ENCODE data around the gene PDIA2.

Gene PDIA2

DNA sequence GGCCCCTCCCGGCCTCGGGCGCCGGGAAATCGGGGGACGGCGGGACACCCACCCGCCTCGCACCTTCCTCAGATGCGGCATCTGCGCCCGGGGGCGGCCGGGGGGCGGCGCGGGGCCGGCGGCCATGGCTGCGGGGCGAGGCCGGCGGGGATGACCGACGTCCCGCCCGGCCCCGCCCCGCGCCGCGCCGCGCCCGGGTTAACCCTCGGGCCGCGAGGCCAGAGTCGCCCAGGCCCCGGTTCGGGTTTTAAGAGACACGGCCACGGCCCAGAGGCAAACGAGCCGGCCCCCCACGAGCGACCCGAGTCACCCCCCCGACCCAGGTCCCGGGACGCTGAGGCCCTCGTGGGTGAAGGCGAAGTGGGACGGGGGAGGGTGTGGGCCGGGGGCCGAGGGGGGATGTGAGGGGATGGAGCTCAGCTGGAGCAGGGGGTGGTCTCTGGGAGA, 7.2 kb upstream of the PDIA2 start, which contains the start of gene RGS11:
Gene RGS11, minus strand, starts transcription at position 159 of the 447 bp plus-strand sequence. Its CDS starts 33 bp downstream, at position 126.
- Histone ChIP-seq H3K4me3 (ENCODE audit: severe bottlenecking) (peak within 1 kb of the TSS; percentile 18), H3K27ac (ENCODE audit: poor library complexity, severe bottlenecking) (no peak within 1 kb of the TSS), H3K27me3 (ENCODE audit: insufficient read depth, poor library complexity, severe bottlenecking) (peaks cover 12% of the 10 kb centered on the region), H3K4me1 (ENCODE audit: insufficient read depth, poor library complexity, severe bottlenecking) (no peaks in the 10 kb centered on the region), H3K36me3 (ENCODE audit: low read depth) (no peaks in the 10 kb centered on the region), H3K9me3 (ENCODE audit: severe bottlenecking) (no peaks in the 10 kb centered on the region)
- DNase-seq (ENCODE audit: low spot score) (no peak), ATAC-seq (ENCODE audit: low read depth) (no peak)
- TF ChIP-seq, protein P1, sequence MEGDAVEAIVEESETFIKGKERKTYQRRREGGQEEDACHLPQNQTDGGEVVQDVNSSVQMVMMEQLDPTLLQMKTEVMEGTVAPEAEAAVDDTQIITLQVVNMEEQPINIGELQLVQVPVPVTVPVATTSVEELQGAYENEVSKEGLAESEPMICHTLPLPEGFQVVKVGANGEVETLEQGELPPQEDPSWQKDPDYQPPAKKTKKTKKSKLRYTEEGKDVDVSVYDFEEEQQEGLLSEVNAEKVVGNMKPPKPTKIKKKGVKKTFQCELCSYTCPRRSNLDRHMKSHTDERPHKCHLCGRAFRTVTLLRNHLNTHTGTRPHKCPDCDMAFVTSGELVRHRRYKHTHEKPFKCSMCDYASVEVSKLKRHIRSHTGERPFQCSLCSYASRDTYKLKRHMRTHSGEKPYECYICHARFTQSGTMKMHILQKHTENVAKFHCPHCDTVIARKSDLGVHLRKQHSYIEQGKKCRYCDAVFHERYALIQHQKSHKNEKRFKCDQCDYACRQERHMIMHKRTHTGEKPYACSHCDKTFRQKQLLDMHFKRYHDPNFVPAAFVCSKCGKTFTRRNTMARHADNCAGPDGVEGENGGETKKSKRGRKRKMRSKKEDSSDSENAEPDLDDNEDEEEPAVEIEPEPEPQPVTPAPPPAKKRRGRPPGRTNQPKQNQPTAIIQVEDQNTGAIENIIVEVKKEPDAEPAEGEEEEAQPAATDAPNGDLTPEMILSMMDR (IDR thresholded peaks at IDR 0.05; ENCODE audit: poor library complexity, severe bottlenecking): no peak

DNA sequence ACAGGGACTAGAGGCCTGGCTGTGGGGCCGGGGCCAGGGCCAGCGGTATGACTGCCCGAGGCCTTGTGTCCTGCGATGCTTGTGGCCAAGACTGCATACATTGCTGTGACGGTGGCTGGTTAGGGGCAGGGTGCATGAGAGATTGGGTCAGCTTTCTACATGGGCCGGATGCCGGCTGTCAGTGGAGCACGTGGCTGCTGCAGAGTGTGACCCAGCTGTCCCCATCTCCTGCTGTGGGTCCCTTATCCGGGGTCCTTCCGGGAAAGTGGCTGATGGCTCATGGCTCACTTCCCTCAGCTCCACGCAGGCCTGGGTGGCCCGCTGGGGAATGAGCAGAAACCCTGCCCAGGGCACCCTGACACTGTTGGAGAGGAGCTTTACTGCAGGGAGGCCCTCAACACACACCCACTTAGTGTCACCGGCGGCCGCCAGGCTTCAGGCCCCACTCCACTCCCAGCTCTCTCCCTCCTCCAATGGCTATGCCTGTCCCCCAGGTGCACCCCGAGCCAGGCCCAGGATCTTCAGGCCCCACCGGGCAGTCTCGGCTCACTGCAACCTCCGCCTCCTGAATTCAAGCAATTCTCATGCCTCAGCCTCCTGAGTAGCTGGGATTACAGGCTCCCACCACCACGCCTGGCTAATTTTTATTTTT, 6.4 kb upstream of the PDIA2 start:
- TF ChIP-seq, protein P1 (IDR thresholded peaks at IDR 0.05; ENCODE audit: poor library complexity, severe bottlenecking): no peak
- peaks cover 19% of the 10 kb centered on the region for H3K27me3 ChIP-seq (ENCODE audit: insufficient read depth, poor library complexity, severe bottlenecking)

DNA sequence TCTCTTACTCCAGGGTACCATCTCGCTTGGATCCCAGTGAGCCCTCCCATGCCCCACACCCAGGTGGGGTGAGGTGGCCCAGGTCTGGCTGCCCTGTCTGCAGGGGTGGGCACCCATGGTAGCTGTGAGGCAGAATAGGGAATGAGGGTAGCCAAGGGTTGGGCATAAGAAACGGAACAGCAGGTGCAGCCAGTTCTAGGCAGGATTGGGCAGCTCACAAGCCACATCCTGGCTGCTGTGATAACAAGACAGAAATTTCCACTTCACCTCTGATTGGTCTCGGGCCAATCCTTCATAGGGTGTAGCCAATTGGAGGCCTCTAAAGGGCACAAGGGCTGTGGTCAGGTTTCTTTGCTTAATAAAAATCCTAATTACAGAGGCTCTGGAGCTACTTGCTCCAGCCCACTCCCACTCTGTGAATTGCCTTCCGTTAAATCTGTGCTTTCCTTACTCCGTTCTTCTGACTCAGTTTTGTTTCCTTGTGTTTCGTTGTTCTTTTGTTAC, 4.0 kb upstream of the PDIA2 start:
- TF ChIP-seq, protein P1 (IDR thresholded peaks at IDR 0.05; ENCODE audit: poor library complexity, severe bottlenecking): no peak
- DNase-seq (ENCODE audit: low spot score) (no peak), ATAC-seq (ENCODE audit: low read depth) (peak; percentile 69)
- H3K27me3 ChIP-seq (ENCODE audit: insufficient read depth, poor library complexity, severe bottlenecking): peaks cover 24% of the 10 kb centered on the region
- no peak overlapping the region for H3K4me3 ChIP-seq (ENCODE audit: severe bottlenecking)
- no peaks in the 10 kb centered on the region for H3K9me3 ChIP-seq (ENCODE audit: severe bottlenecking)
- H3K36me3 ChIP-seq (ENCODE audit: low read depth): no peaks in the 10 kb centered on the region
- H3K4me1 ChIP-seq (ENCODE audit: insufficient read depth, poor library complexity, severe bottlenecking): no peaks in the 10 kb centered on the region
- no peak overlapping the region for H3K27ac ChIP-seq (ENCODE audit: poor library complexity, severe bottlenecking)

More for the DNA sequence above, 6.4 kb upstream of the PDIA2 start:
- H3K4me1 ChIP-seq (ENCODE audit: insufficient read depth, poor library complexity, severe bottlenecking): no peaks in the 10 kb centered on the region
- no peaks in the 10 kb centered on the region for H3K36me3 ChIP-seq (ENCODE audit: low read depth)
- no peak for ATAC-seq (ENCODE audit: low read depth)
- H3K9me3 ChIP-seq (ENCODE audit: severe bottlenecking): no peaks in the 10 kb centered on the region
- no peak for DNase-seq (ENCODE audit: low spot score)
- no peak overlapping the region for H3K27ac ChIP-seq (ENCODE audit: poor library complexity, severe bottlenecking)
- no peak overlapping the region for H3K4me3 ChIP-seq (ENCODE audit: severe bottlenecking)

DNA sequence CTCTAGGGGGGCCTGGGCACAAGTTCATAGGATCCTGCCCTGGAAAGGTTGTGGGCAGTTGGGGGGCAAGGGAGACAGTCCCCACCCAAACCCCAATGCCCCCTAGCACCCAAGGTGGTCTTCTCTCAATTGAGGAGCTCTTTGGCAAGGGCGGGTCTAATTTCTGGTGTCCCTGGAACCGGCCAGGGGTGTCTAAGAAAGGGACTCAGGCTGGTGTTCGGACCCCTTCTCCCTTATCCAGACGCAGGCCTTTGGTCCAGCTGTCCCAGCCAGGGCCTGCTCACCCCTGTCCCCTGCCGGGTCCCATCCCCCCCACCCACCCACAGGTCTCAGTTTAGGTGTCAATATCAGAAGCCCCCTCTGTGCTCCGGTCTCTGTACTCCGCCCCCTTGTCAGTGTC, 3.4 kb upstream of the PDIA2 start:
- H3K27ac ChIP-seq (ENCODE audit: poor library complexity, severe bottlenecking): no peak overlapping the region
- H3K4me1 ChIP-seq (ENCODE audit: insufficient read depth, poor library complexity, severe bottlenecking): no peaks in the 10 kb centered on the region
- ATAC-seq (ENCODE audit: low read depth): no peak
- no peaks in the 10 kb centered on the region for H3K9me3 ChIP-seq (ENCODE audit: severe bottlenecking)
- TF ChIP-seq, protein P1 (IDR thresholded peaks at IDR 0.05; ENCODE audit: poor library complexity, severe bottlenecking): no peak
- no peaks in the 10 kb centered on the region for H3K36me3 ChIP-seq (ENCODE audit: low read depth)
- H3K4me3 ChIP-seq (ENCODE audit: severe bottlenecking): no peak overlapping the region
- peaks cover 24% of the 10 kb centered on the region for H3K27me3 ChIP-seq (ENCODE audit: insufficient read depth, poor library complexity, severe bottlenecking)
- no peak for DNase-seq (ENCODE audit: low spot score)

DNA sequence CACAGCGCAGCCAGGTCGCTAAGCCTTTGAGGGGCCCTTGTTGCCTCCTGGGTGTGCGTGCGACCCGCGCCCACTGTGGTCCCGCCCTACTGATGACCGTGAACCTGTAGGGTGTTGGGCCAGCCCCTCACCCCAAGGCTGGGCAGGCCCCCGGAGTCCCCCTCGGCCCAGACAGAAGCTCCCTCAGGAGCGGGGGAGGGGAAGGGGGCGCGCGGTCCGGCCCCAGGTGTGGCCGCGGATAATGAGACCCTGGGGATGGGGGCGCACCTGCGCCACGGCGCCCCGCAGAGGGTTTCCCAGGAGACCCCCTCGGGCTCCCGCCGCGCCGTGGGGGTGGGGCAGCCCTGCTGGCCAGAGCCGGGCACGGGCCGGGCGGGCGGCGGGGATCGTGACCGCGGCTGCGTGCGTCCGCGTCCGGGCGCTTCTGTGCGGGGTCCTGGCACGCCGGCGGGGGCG, 2.9 kb upstream of the PDIA2 start:
- DNase-seq (ENCODE audit: low spot score) (no peak), ATAC-seq (ENCODE audit: low read depth) (no peak)
- Histone ChIP-seq H3K9me3 (ENCODE audit: severe bottlenecking) (no peaks in the 10 kb centered on the region), H3K4me1 (ENCODE audit: insufficient read depth, poor library complexity, severe bottlenecking) (no peaks in the 10 kb centered on the region), H3K27ac (ENCODE audit: poor library complexity, severe bottlenecking) (no peak overlapping the region), H3K4me3 (ENCODE audit: severe bottlenecking) (no peak overlapping the region), H3K36me3 (ENCODE audit: low read depth) (no peaks in the 10 kb centered on the region), H3K27me3 (ENCODE audit: insufficient read depth, poor library complexity, severe bottlenecking) (peaks cover 24% of the 10 kb centered on the region)
- TF ChIP-seq, protein P1 (IDR thresholded peaks at IDR 0.05; ENCODE audit: poor library complexity, severe bottlenecking): no peak
